ENCODE data around the gene SOD1. TPM values are rescaled to one million over a fixed set of nuclear protein-coding genes. Genes with fewer than 3 reads are reported as not detected.

Gene SOD1
- 197 and 224 TPM in 2 replicates for total RNA-seq (2014; rRNA removed; shearing (Covaris generic))

GRCh38 chr21:31659536-31660258 lies at the start of gene SOD1:
Gene SOD1, plus strand, starts transcription at chr21:31659693. Its CDS starts 77 bp downstream, at chr21:31659770.

Small RNA genes within 50 kb of the gene (small RNA-seq; reads per million reads assigned to genes)
- not detected for gene RF01241

Other genes with a start within 250 kb of the SOD1 start
- gene SCAF4, start 72.4 kb downstream of the SOD1 start, total RNA-seq (2014; rRNA removed; shearing (Covaris generic)): 8.8 and 10.7 TPM in 2 replicates
- gene HUNK, start 213.3 kb downstream of the SOD1 start, total RNA-seq (2014; rRNA removed; shearing (Covaris generic)): not detected in 2 replicates